Stimulated activated CD8-positive, alpha-beta memory T cell treated with anti-CD3 and anti-CD28 coated beads, Interleukin-7, amount 100 ng/mL, for 48 hours (primary cell): ENCODE data around the gene NETO1.

Source experiments
- DNase-seq, 2 donors: peaks; one replicate each; pipeline ENCODE4 v3.0.0-alpha.2; 2020; ENCODE audit warnings: low read depth in 1 of 2; ENCODE audit errors: extremely low read depth in 1 of 2

Gene NETO1

DNA sequence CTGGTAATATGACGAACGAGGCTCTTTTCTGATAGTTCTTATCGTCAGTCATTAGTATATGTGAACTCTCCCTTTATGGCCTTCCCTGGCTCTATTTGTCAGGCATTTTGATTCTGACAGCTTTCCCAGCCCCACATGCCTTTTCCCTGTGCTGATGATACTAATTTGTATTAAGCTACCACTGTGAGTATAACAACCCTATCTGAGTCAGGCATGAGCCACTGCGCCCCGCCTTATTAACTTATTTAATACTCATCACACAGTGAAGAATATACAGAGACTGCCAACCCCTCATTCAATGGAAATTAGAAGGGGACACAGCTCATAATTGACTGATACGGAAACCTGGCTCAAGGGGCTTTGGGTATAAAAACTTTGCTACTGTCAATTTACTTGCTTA is 140.0 kb downstream of the NETO1 start:
- DNase-seq: no peak

DNA sequence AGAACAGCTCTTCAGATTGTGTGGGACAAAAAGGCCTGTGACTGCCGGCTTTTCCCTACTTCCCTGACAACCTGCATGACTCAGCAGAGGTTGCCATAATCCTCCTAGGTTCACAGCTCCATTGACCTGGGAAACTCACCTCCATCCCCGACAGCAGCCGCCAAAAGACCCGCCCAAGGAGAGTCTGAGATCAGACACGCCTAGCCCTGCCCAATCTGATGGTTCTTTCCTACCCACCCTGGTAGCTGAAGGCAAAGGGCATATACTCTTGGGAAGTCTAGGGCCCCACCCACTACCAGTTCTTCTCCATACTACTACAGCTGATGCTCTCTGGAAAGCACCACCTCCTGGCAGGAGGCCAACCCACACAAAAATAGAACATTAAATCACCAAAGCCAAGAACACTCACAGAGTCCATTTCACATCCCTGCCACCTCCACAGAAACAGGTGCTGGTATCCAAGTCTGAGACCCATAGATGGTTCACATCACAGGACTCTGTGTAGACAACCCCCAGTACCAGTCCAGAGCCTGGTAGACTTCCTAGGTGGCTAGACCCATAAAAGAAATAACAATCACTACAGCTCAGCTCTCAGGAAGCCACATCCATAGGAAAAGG is 140.6 kb downstream of the NETO1 start:
- DNase-seq: no peak

GRCh38 chr18:72726201-72726600 is 141.6 kb downstream of the NETO1 start:
- no peak for DNase-seq

- no peak for DNase-seq
Observed at GRCh38 chr18:72721330-72721729, 146.5 kb downstream of the NETO1 start.

DNA sequence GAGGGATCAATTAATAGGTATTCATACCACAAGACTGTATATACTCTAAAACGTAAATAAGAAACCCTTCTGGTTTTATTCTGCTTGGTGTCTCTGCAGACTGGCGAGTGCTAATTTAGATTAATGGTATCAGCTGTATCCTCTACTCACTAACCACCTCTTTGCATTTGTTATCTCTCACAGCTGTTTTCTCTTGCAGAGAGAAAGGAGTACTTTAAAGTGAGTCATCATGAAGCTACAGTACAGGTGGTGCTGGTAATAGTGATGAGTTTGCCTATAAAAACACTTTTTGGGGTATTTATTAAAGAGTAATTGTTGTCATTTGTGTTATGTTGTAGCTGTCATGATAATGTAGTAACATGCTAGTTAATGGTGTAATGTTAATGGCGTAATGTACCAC is 147.7 kb downstream of the NETO1 start:
- DNase-seq: no peak

- no peak for DNase-seq
Observed at GRCh38 chr18:72704202-72704601, 163.6 kb downstream of the NETO1 start.

GRCh38 chr18:72700961-72701710 is 166.7 kb downstream of the NETO1 start:
- DNase-seq: no peak

GRCh38 chr18:72697706-72698105 is 170.1 kb downstream of the NETO1 start:
- no peak for DNase-seq

DNA sequence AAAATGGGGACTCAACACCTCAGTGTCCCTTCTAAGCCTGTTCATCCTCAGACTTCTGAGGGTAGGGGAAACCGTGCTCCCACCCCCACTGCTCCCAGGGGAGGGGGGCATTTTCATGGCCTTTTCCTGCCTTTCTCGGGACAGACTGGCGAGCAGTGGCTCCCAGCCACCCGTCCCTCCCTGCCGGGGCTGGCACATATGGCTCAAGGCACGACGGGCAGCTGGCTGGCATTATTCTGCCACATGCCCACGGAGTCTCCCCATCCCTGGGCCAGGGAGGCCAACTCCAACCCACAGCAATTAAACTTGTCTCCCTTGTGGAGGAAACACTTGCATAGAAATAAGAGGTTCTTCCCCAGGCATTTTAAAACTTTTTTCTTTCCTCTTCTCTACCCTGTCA is 175.2 kb downstream of the NETO1 start:
- DNase-seq: no peak
